Measurements from ENCODE around the gene KASH5. TPM values are rescaled to one million over a fixed set of nuclear protein-coding genes. Genes with fewer than 3 reads are reported as not detected.

KASH5 gene
- total and polyA plus RNA-seq, 2 experiments from 2014 or later = 0.44 TPM; not detected in 1

GRCh38 chr19:49421878-49422202 lies 33.8 kb downstream of the KASH5 start:
- Mint-ChIP-seq H3K27me3 (ENCODE audit: insufficient read depth, low read depth, poor library complexity) (peaks cover 66% of the 10 kb centered on the region), H3K4me1 (peaks cover 63% of the 10 kb centered on the region), H3K27ac (no peak overlapping the region), H3K4me3 (peak overlapping the region; percentile 24; the same call in 1 of the 3 replicates), H3K9me3 (peaks cover 3% of the 10 kb centered on the region), H3K36me3 (ENCODE audit: low read depth) (no peaks in the 10 kb centered on the region; the same call in 2 of the 3 replicates)
- 0 out of 2 replicates have a peak overlapping the region, but pooled peaks have one; percentile 31 for H3K4me3 ChIP-seq
- no peaks in the 10 kb centered on the region for H3K36me3 ChIP-seq (ENCODE audit: insufficient read depth)
- peak overlapping the region; percentile 34 for H3K4me2 ChIP-seq
- peaks cover 26% of the 10 kb centered on the region for H3F3A ChIP-seq (replicated peaks; ENCODE audit: low read depth)
- peaks cover 54% of the 10 kb centered on the region for H3K27me3 ChIP-seq (ENCODE audit: insufficient read depth)
- peaks cover 4% of the 10 kb centered on the region; the same call in 1 of the 2 replicates for H4K20me1 ChIP-seq (replicated peaks; ENCODE audit: insufficient read depth)
- H3K27ac ChIP-seq (ENCODE audit: low read depth) = no peak overlapping the region
- ATAC-seq (no peak), DNase-seq (ENCODE audit: low spot score) (no peak)
- H3K9me2 ChIP-seq (ENCODE audit: insufficient read depth) = no peaks in the 10 kb centered on the region
- no peaks in the 10 kb centered on the region for H3K79me2 ChIP-seq (replicated peaks; ENCODE audit: insufficient read depth)
- TF ChIP-seq POLR2AphosphoS5 (IDR thresholded peaks at IDR 0.05; ENCODE audit: low read depth) = no peak
- TF ChIP-seq, protein P1, sequence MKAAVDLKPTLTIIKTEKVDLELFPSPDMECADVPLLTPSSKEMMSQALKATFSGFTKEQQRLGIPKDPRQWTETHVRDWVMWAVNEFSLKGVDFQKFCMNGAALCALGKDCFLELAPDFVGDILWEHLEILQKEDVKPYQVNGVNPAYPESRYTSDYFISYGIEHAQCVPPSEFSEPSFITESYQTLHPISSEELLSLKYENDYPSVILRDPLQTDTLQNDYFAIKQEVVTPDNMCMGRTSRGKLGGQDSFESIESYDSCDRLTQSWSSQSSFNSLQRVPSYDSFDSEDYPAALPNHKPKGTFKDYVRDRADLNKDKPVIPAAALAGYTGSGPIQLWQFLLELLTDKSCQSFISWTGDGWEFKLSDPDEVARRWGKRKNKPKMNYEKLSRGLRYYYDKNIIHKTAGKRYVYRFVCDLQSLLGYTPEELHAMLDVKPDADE (IDR thresholded peaks at IDR 0.05) = no peak
- TF ChIP-seq CREB1 (CRISPR knock-in tag; IDR thresholded peaks at IDR 0.05; ENCODE audit: low read depth) = no peak
- peaks cover 37% of the 10 kb centered on the region for H3K4me1 ChIP-seq (ENCODE audit: insufficient read depth)
- H2AFZ ChIP-seq = no peak overlapping the region

DNA sequence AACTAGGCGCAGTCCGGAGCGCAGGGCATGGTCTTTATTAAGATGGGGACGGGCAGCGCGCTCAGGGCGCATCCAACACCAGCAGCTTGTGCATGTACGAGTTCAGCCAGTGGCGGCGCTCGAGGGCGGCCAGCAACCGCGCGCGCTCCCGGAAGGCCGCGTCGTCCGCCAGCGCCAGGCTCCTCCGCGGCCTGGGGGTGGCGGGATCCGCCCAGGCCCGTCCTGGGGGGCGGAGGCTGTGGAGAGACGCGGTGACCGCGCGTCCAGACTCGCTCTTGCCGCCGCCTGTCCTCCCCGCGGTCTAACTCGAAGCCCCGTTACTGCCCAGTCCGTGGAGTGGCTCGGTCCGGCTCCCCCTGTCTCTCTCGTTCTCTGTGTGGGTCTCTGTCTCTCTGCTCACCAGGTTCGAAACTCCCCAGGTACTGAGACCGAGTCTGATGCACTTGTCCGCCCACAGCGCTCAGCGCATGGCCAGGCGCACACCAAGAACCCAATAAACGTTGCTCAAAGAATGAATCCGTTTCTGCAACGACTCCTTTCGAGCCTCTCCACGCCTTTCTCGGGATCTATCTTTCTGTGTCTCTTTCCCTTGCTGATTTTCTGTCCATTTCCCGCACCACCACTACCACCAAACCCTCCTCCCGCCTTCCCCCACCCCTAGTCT lies 34.5 kb downstream of the KASH5 start:
- H3K4me1 Mint-ChIP-seq = peaks cover 61% of the 10 kb centered on the region
- peak; percentile 86 for DNase-seq (ENCODE audit: low spot score)
- Histone ChIP-seq H3K36me3 (ENCODE audit: insufficient read depth) (no peaks in the 10 kb centered on the region), H3K79me2 (replicated peaks; ENCODE audit: insufficient read depth) (no peaks in the 10 kb centered on the region), H4K20me1 (replicated peaks; ENCODE audit: insufficient read depth) (peaks cover 4% of the 10 kb centered on the region; the same call in 1 of the 2 replicates), H3K27me3 (ENCODE audit: insufficient read depth) (peaks cover 61% of the 10 kb centered on the region), H3K4me2 (peak overlapping the region; percentile 84), H3K4me1 (ENCODE audit: insufficient read depth) (peaks cover 43% of the 10 kb centered on the region), H2AFZ (peak overlapping the region; percentile 96), H3F3A (replicated peaks; ENCODE audit: low read depth) (peaks cover 29% of the 10 kb centered on the region), H3K4me3 (peak overlapping the region; percentile 61), H3K9me2 (ENCODE audit: insufficient read depth) (no peaks in the 10 kb centered on the region), H3K27ac (ENCODE audit: low read depth) (no peak overlapping the region)
- H3K36me3 Mint-ChIP-seq (ENCODE audit: low read depth) = no peaks in the 10 kb centered on the region; the same call in 2 of the 3 replicates
- H3K27ac Mint-ChIP-seq = no peak overlapping the region
- H3K27me3 Mint-ChIP-seq (ENCODE audit: insufficient read depth, low read depth, poor library complexity) = peaks cover 67% of the 10 kb centered on the region
- H3K9me3 Mint-ChIP-seq = peaks cover 3% of the 10 kb centered on the region
- ATAC-seq = peak; percentile 51
- H3K4me3 Mint-ChIP-seq = peak overlapping the region; percentile 70
- TF ChIP-seq CREB1 (CRISPR knock-in tag; IDR thresholded peaks at IDR 0.05; ENCODE audit: low read depth) = peak; percentile 66
- TF ChIP-seq ZNF331 (CRISPR knock-in tag; IDR thresholded peaks at IDR 0.05; ENCODE audit: low read depth) = no peak
- no peak for TF ChIP-seq NANOG (IDR thresholded peaks at IDR 0.05; ENCODE audit: borderline replicate concordance)
- TF ChIP-seq POLR2AphosphoS5 (IDR thresholded peaks at IDR 0.05; ENCODE audit: low read depth) = no peak; the same call in 1 of the 2 replicates
- TF ChIP-seq, protein P1 (IDR thresholded peaks at IDR 0.05) = no peak
- no peak for TF ChIP-seq JUNB (IDR thresholded peaks at IDR 0.05; ENCODE audit: unreplicated experiment)
- TF ChIP-seq, protein P2, sequence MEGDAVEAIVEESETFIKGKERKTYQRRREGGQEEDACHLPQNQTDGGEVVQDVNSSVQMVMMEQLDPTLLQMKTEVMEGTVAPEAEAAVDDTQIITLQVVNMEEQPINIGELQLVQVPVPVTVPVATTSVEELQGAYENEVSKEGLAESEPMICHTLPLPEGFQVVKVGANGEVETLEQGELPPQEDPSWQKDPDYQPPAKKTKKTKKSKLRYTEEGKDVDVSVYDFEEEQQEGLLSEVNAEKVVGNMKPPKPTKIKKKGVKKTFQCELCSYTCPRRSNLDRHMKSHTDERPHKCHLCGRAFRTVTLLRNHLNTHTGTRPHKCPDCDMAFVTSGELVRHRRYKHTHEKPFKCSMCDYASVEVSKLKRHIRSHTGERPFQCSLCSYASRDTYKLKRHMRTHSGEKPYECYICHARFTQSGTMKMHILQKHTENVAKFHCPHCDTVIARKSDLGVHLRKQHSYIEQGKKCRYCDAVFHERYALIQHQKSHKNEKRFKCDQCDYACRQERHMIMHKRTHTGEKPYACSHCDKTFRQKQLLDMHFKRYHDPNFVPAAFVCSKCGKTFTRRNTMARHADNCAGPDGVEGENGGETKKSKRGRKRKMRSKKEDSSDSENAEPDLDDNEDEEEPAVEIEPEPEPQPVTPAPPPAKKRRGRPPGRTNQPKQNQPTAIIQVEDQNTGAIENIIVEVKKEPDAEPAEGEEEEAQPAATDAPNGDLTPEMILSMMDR (conservative IDR thresholded peaks at IDR 0.05; ENCODE audit: low read depth in 2 of 2) = peak; percentile 58 to 78
- TF ChIP-seq, protein P3, sequence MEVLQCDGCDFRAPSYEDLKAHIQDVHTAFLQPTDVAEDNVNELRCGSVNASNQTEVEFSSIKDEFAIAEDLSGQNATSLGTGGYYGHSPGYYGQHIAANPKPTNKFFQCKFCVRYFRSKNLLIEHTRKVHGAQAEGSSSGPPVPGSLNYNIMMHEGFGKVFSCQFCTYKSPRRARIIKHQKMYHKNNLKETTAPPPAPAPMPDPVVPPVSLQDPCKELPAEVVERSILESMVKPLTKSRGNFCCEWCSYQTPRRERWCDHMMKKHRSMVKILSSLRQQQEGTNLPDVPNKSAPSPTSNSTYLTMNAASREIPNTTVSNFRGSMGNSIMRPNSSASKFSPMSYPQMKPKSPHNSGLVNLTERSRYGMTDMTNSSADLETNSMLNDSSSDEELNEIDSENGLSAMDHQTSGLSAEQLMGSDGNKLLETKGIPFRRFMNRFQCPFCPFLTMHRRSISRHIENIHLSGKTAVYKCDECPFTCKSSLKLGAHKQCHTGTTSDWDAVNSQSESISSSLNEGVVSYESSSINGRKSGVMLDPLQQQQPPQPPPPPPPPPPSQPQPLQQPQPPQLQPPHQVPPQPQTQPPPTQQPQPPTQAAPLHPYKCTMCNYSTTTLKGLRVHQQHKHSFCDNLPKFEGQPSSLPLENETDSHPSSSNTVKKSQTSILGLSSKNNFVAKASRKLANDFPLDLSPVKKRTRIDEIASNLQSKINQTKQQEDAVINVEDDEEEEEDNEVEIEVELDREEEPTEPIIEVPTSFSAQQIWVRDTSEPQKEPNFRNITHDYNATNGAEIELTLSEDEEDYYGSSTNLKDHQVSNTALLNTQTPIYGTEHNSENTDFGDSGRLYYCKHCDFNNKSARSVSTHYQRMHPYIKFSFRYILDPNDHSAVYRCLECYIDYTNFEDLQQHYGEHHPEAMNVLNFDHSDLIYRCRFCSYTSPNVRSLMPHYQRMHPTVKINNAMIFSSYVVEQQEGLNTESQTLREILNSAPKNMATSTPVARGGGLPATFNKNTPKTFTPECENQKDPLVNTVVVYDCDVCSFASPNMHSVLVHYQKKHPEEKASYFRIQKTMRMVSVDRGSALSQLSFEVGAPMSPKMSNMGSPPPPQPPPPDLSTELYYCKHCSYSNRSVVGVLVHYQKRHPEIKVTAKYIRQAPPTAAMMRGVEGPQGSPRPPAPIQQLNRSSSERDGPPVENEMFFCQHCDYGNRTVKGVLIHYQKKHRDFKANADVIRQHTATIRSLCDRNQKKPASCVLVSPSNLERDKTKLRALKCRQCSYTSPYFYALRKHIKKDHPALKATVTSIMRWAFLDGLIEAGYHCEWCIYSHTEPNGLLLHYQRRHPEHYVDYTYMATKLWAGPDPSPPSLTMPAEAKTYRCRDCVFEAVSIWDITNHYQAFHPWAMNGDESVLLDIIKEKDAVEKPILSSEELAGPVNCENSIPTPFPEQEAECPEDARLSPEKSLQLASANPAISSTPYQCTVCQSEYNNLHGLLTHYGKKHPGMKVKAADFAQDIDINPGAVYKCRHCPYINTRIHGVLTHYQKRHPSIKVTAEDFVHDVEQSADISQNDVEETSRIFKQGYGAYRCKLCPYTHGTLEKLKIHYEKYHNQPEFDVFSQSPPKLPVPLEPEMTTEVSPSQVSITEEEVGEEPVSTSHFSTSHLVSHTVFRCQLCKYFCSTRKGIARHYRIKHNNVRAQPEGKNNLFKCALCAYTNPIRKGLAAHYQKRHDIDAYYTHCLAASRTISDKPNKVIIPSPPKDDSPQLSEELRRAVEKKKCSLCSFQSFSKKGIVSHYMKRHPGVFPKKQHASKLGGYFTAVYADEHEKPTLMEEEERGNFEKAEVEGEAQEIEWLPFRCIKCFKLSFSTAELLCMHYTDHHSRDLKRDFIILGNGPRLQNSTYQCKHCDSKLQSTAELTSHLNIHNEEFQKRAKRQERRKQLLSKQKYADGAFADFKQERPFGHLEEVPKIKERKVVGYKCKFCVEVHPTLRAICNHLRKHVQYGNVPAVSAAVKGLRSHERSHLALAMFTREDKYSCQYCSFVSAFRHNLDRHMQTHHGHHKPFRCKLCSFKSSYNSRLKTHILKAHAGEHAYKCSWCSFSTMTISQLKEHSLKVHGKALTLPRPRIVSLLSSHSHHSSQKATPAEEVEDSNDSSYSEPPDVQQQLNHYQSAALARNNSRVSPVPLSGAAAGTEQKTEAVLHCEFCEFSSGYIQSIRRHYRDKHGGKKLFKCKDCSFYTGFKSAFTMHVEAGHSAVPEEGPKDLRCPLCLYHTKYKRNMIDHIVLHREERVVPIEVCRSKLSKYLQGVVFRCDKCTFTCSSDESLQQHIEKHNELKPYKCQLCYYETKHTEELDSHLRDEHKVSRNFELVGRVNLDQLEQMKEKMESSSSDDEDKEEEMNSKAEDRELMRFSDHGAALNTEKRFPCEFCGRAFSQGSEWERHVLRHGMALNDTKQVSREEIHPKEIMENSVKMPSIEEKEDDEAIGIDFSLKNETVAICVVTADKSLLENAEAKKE (CRISPR knock-in tag; IDR thresholded peaks at IDR 0.05) = no peak
- TF ChIP-seq ZNF114 (CRISPR knock-in tag; IDR thresholded peaks at IDR 0.05) = no peak

All from GM23338 (cell line).